CD8-positive, alpha-beta memory T cell (primary cell): ENCODE data around the gene NRP1. TPM values are rescaled to one million over a fixed set of nuclear protein-coding genes. Genes with fewer than 3 reads are reported as not detected.

ENCODE experiments used
- CTCF ChIA-PET: fragments of 350-600 bp; sonication (Branson Sonifier 250); formaldehyde crosslinking; loops from one replicate; lab custom pipeline; 2021; ENCODE audit warnings: antibody characterized with exemption; lab: Charles Lee
- POLR2A ChIA-PET: fragments of 350-600 bp; sonication (Branson Sonifier 250); formaldehyde crosslinking; loops from one replicate; lab custom pipeline; 2021; ENCODE audit warnings: antibody characterized with exemption; lab: Charles Lee
- DNase-seq, 5 donors: peaks; one replicate each; pipeline versions ENCODE4 v3.0.0 to v3.0.0-alpha.2; 2020 to 2022; ENCODE audit warnings: mixed read lengths in 1 of 5
- H3K27ac ChIP-seq: one replicate; pipeline ENCODE4 v1.7.0; 2013; ENCODE audit warnings: low read depth, mild to moderate bottlenecking, low read length, moderate library complexity
- H3K27me3 ChIP-seq: 2 replicates; pipeline ENCODE4 v1.7.0; 2013; ENCODE audit warnings: low read length, mild to moderate bottlenecking; ENCODE audit not compliant: insufficient read depth, poor library complexity, severe bottlenecking
- H3K36me3 ChIP-seq: 2 replicates; pipeline ENCODE4 v1.7.0; 2013; ENCODE audit warnings: mild to moderate bottlenecking, low read length, moderate library complexity; ENCODE audit not compliant: insufficient read depth
- H3K4me1 ChIP-seq: 2 replicates; pipeline ENCODE4 v1.7.0; 2013; ENCODE audit warnings: mild to moderate bottlenecking, low read length, moderate library complexity; ENCODE audit not compliant: insufficient read depth
- H3K4me3 ChIP-seq: 2 replicates; pipeline ENCODE4 v1.7.0; 2013; ENCODE audit warnings: mild to moderate bottlenecking, low read length
- H3K9me3 ChIP-seq: 2 replicates; pipeline ENCODE4 v1.7.0; 2013; ENCODE audit warnings: mild to moderate bottlenecking, low read length
- H3K27ac Mint-ChIP-seq, 8 donors: one replicate each; pipeline ENCODE4 v1.8.0; 2020 to 2021; ENCODE audit warnings: mixed read lengths in 8 of 8, mild to moderate bottlenecking in 6 of 8, inconsistent platforms in 3 of 8, moderate library complexity in 3 of 8
- H3K27me3 Mint-ChIP-seq, 2 donors: one replicate each; pipeline ENCODE4 v1.8.0; 2020 to 2021; ENCODE audit warnings: mixed read lengths in 2 of 2, mild to moderate bottlenecking in 1 of 2, moderate library complexity in 1 of 2
- H3K36me3 Mint-ChIP-seq, 3 donors: one replicate each; pipeline ENCODE4 v1.8.0; 2020 to 2021; ENCODE audit warnings: mixed read lengths in 3 of 3, inconsistent platforms in 1 of 3, mild to moderate bottlenecking in 1 of 3
- H3K4me1 Mint-ChIP-seq, 3 donors: one replicate each; pipeline ENCODE4 v1.8.0; 2020 to 2021; ENCODE audit warnings: mixed read lengths in 3 of 3, inconsistent platforms in 1 of 3, mild to moderate bottlenecking in 1 of 3
- H3K4me3 Mint-ChIP-seq, 7 donors: one replicate each; pipeline ENCODE4 v1.8.0; 2020 to 2021; ENCODE audit warnings: mixed read lengths in 7 of 7, mild to moderate bottlenecking in 6 of 7, moderate library complexity in 4 of 7, inconsistent platforms in 2 of 7
- H3K9me3 Mint-ChIP-seq, 5 donors: one replicate each; pipeline ENCODE4 v1.8.0; 2020 to 2022; ENCODE audit warnings: mixed read lengths in 5 of 5, mild to moderate bottlenecking in 3 of 5, moderate library complexity in 2 of 5, inconsistent platforms in 1 of 5
- polyA plus RNA-seq: library from polyadenylated mRNA; unstranded; fragments of 300-500 nt; fragmentation: Illumina TruSeq; gene quantifications from one replicate; pipeline ENCODE4 v1.2.3, GENCODE V29; 2021
- total RNA-seq, 2 experiments: library from RNA; stranded (reverse); gene quantifications; one replicate each; pipeline ENCODE4 v1.2.3, GENCODE V29; 2021

NRP1 gene
- total and polyA plus RNA-seq, 3 experiments from 2014 or later, result 2.1 to 2.2 TPM; not detected in 1

DNA sequence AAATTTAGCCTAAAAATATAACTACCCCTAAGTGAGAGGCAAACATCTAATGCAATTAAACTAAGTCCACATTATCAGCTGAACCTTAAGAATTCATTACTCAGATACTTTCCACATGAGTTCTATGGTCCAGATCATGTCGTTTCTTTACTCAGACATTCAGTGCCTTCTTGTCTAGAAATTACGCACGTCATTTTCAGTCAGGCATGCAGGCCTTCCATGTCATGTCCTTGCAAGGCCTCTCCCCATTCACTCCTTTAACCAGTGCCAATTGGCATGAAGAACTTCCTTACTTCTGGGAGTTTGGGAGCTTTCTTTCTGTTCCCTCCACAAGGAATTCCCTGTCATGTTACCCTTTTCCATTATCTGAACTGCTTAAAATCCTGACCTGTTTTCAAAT is 118.8 kb downstream of the NRP1 start:
- no peaks in the 10 kb centered on the region for H3K36me3 ChIP-seq
- Mint-ChIP-seq H3K4me3 (no peak overlapping the region), H3K9me3 (no peaks in the 10 kb centered on the region), H3K27me3 (no peaks in the 10 kb centered on the region), H3K27ac (no peak overlapping the region), H3K4me1 (peaks cover 14 to 19% (median 18%) of the 10 kb centered on the region in 3 donors), H3K36me3 (no peaks in the 10 kb centered on the region)
- no peaks in the 10 kb centered on the region for H3K27me3 ChIP-seq
- ChIA-PET CTCF (interaction anchor here (1.0 to 2.4 kb wide), 2 partner anchors 22 to 32 kb away, joined by 3 to 5 read pairs; no protein-coding TSS in a partner anchor), POLR2A (interaction anchor here (0.7 kb wide), 1 partner anchor 32 kb away, joined by 5 read pairs; no protein-coding TSS in a partner anchor)
- H3K9me3 ChIP-seq, result no peaks in the 10 kb centered on the region
- H3K4me1 ChIP-seq, result peaks cover 9% of the 10 kb centered on the region
- DNase-seq, result no peak
- no peak overlapping the region for H3K4me3 ChIP-seq
- H3K27ac ChIP-seq, result no peak overlapping the region

DNA sequence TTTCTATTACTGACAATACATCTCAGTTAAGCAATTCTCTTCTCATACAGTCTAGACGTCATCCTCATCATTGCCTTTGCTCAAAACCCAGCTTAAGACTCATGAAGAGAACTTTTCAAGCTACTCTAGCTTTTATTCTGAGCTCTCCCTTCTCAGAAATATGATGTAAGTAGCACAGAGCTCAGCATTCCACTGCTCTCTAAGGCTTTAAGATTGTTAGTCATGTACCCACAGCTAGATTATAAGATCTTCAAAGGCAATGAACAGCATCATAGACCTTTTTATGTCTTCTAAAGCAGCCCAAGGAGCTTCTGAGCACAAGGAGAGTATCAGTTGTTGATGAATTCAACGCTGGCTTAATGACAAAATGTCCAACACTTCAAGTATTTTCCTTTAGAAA is 119.3 kb downstream of the NRP1 start:
- Histone ChIP-seq H3K4me3 (no peak overlapping the region), H3K9me3 (no peaks in the 10 kb centered on the region), H3K27me3 (no peaks in the 10 kb centered on the region), H3K4me1 (peaks cover 9% of the 10 kb centered on the region), H3K27ac (no peak overlapping the region), H3K36me3 (no peaks in the 10 kb centered on the region)
- H3K9me3 Mint-ChIP-seq, result no peaks in the 10 kb centered on the region
- H3K4me1 Mint-ChIP-seq, result peaks cover 14 to 20% (median 19%) of the 10 kb centered on the region in 3 donors
- CTCF ChIA-PET, result interaction anchor here (1.0 to 2.4 kb wide), 2 partner anchors 22 to 31 kb away, joined by 3 to 5 read pairs; no protein-coding TSS in a partner anchor
- no peak overlapping the region for H3K27ac Mint-ChIP-seq
- no peak for DNase-seq
- no peaks in the 10 kb centered on the region for H3K27me3 Mint-ChIP-seq
- H3K36me3 Mint-ChIP-seq, result no peaks in the 10 kb centered on the region
- no peak overlapping the region for H3K4me3 Mint-ChIP-seq
- POLR2A ChIA-PET, result no interaction called here

- Mint-ChIP-seq H3K27me3 (no peaks in the 10 kb centered on the region), H3K27ac (peak overlapping the region in 3 of 8 donors; percentile 23 to 66 (median 52)), H3K4me1 (peaks cover 14 to 20% (median 19%) of the 10 kb centered on the region in 3 donors), H3K9me3 (no peaks in the 10 kb centered on the region), H3K4me3 (no peak overlapping the region), H3K36me3 (no peaks in the 10 kb centered on the region)
- ChIA-PET CTCF (no interaction called here), POLR2A (no interaction called here)
- Histone ChIP-seq H3K36me3 (no peaks in the 10 kb centered on the region), H3K4me1 (peaks cover 9% of the 10 kb centered on the region), H3K27me3 (no peaks in the 10 kb centered on the region), H3K4me3 (no peak overlapping the region), H3K27ac (no peak overlapping the region), H3K9me3 (no peaks in the 10 kb centered on the region)
- no peak for DNase-seq
These were observed 120.3 kb downstream of the NRP1 start for GRCh38 chr10:33214174-33214573.

DNA sequence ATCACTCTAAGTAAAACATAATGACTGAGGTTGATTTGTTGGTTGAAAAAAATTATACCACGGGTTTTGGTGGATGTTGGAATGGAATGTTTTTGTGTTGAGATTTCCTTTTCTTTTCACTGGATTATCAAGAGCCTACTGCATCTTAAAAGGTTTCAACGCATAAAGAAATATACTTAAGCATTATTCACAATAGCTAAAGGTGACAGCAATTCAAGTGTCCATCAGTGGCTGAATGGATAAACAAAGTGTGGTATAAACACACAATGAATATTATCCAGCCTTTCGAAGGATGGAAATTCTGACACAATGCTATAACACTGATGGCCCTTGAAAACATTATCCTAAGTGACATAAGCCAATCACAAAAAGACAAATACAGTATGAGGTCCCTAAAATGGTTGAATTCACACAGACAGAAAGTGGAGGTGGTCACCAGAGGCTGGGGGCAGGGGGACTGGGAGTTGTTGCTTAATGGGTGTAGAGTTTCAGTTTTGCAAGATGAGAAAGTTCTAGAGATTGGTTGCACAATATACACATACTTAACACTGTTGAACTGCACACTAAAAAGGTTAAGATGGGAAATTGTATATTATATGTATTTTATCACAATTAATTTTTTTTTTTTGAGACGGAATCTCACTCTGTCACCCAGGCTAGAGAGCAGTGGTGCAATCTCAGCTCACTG is 122.3 kb downstream of the NRP1 start:
- Mint-ChIP-seq H3K27ac (no peak overlapping the region), H3K9me3 (no peaks in the 10 kb centered on the region), H3K4me3 (no peak overlapping the region), H3K36me3 (no peaks in the 10 kb centered on the region), H3K27me3 (no peaks in the 10 kb centered on the region), H3K4me1 (peaks cover 14 to 20% (median 19%) of the 10 kb centered on the region in 3 donors)
- Histone ChIP-seq H3K4me3 (no peak overlapping the region), H3K27me3 (no peaks in the 10 kb centered on the region), H3K4me1 (peaks cover 9% of the 10 kb centered on the region), H3K36me3 (no peaks in the 10 kb centered on the region), H3K27ac (no peak overlapping the region), H3K9me3 (no peaks in the 10 kb centered on the region)
- DNase-seq, result no peak
- ChIA-PET POLR2A (no interaction called here), CTCF (interaction anchor here (1.4 to 2.4 kb wide), 2 partner anchors 14 to 19 kb away, joined by 3 to 7 read pairs; no protein-coding TSS in a partner anchor)

GRCh38 chr10:33211106-33211878 is 123.2 kb downstream of the NRP1 start:
- no peaks in the 10 kb centered on the region for H3K27me3 ChIP-seq
- H3K9me3 ChIP-seq, result no peaks in the 10 kb centered on the region
- H3K4me3 ChIP-seq, result no peak overlapping the region
- Mint-ChIP-seq H3K9me3 (no peaks in the 10 kb centered on the region), H3K36me3 (no peaks in the 10 kb centered on the region), H3K4me1 (peaks cover 14 to 20% (median 19%) of the 10 kb centered on the region in 3 donors), H3K27ac (peak overlapping the region in 7 of 8 donors; percentile 75 to 92 (median 81)), H3K4me3 (peak overlapping the region in 5 of 7 donors; percentile 6 to 65 (median 51)), H3K27me3 (peaks cover 0 to 2% of the 10 kb centered on the region in 2 donors)
- ChIA-PET CTCF (interaction anchor here (1.2 to 2.4 kb wide), 3 partner anchors 10 to 18 kb away, joined by 3 to 7 read pairs (median 3); no protein-coding TSS in a partner anchor), POLR2A (no interaction called here)
- peaks cover 9% of the 10 kb centered on the region for H3K4me1 ChIP-seq
- no peak overlapping the region for H3K27ac ChIP-seq
- no peaks in the 10 kb centered on the region for H3K36me3 ChIP-seq
- DNase-seq, result no peak

GRCh38 chr10:33209802-33210201 is 124.7 kb downstream of the NRP1 start:
- ChIA-PET CTCF (no interaction called here), POLR2A (no interaction called here)
- H3K27me3 Mint-ChIP-seq, result peaks cover 0 to 9% of the 10 kb centered on the region in 2 donors
- peaks cover 14 to 20% (median 19%) of the 10 kb centered on the region in 3 donors for H3K4me1 Mint-ChIP-seq
- no peaks in the 10 kb centered on the region for H3K27me3 ChIP-seq
- H3K27ac ChIP-seq, result no peak overlapping the region
- no peaks in the 10 kb centered on the region for H3K9me3 ChIP-seq
- H3K27ac Mint-ChIP-seq, result no peak overlapping the region
- no peak for DNase-seq
- H3K4me1 ChIP-seq, result peaks cover 9% of the 10 kb centered on the region
- no peaks in the 10 kb centered on the region for H3K36me3 ChIP-seq
- no peaks in the 10 kb centered on the region for H3K9me3 Mint-ChIP-seq
- H3K4me3 ChIP-seq, result no peak overlapping the region
- H3K4me3 Mint-ChIP-seq, result no peak overlapping the region
- no peaks in the 10 kb centered on the region for H3K36me3 Mint-ChIP-seq

DNA sequence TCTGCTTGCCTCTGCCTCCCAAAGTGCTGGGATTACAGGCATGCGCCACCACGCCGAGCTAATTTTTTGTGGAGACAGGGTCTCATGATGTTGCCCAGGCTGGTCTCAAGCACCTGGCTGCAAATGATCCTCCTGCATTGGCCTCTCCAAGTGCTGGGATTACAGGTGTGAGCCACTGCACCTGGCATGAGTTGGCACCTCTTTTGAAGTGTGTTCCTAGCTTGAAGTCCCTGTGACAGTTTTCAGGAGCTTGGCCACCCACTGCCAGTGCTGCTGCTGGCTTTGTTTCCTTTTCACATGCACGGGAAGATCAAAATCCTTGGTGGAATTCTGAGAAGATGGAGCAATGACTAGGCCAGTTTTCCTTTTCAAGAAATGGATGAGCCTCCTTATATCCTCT is 126.3 kb downstream of the NRP1 start:
- POLR2A ChIA-PET, result no interaction called here
- no peak overlapping the region for H3K27ac Mint-ChIP-seq
- H3K4me3 Mint-ChIP-seq, result no peak overlapping the region
- Histone ChIP-seq H3K9me3 (no peaks in the 10 kb centered on the region), H3K27me3 (no peaks in the 10 kb centered on the region), H3K27ac (no peak overlapping the region), H3K4me1 (peaks cover 9% of the 10 kb centered on the region), H3K36me3 (no peaks in the 10 kb centered on the region), H3K4me3 (no peak overlapping the region)
- peaks cover 0 to 13% of the 10 kb centered on the region in 2 donors for H3K27me3 Mint-ChIP-seq
- no peaks in the 10 kb centered on the region for H3K36me3 Mint-ChIP-seq
- peaks cover 10 to 14% (median 11%) of the 10 kb centered on the region in 3 donors for H3K4me1 Mint-ChIP-seq
- H3K9me3 Mint-ChIP-seq, result no peaks in the 10 kb centered on the region
- CTCF ChIA-PET, result no interaction called here
- no peak for DNase-seq

GRCh38 chr10:33204031-33204430 is 130.4 kb downstream of the NRP1 start:
- no peaks in the 10 kb centered on the region for H3K4me1 ChIP-seq
- H3K4me1 Mint-ChIP-seq, result no peaks in the 10 kb centered on the region
- H3K27ac Mint-ChIP-seq, result no peak overlapping the region
- DNase-seq, result no peak
- no peak overlapping the region for H3K27ac ChIP-seq
- H3K27me3 Mint-ChIP-seq, result peaks cover 3 to 13% of the 10 kb centered on the region in 2 donors
- POLR2A ChIA-PET, result no interaction called here
- H3K36me3 ChIP-seq, result no peaks in the 10 kb centered on the region
- CTCF ChIA-PET, result no interaction called here
- no peak overlapping the region for H3K4me3 Mint-ChIP-seq
- no peaks in the 10 kb centered on the region for H3K9me3 ChIP-seq
- no peak overlapping the region for H3K4me3 ChIP-seq
- H3K27me3 ChIP-seq, result no peaks in the 10 kb centered on the region
- no peaks in the 10 kb centered on the region for H3K36me3 Mint-ChIP-seq
- H3K9me3 Mint-ChIP-seq, result no peaks in the 10 kb centered on the region
